Omental fat pad (tissue), 4 donors: ENCODE measurements around the gene SFXN4. TPM values are rescaled to one million over a fixed set of nuclear protein-coding genes. Genes with fewer than 3 reads are reported as not detected.
"Not testable (repeated sequence)": the region's sequence is repeated elsewhere in the genome, so short reads cannot be mapped to it uniquely, and the experiment has no call there.

Source experiments
- ATAC-seq: fragments of 150-250 bp; one replicate; pipeline ENCODE4 v1.9.1; 2016; ENCODE audit warnings: mild to moderate bottlenecking, moderate library complexity; ENCODE audit not compliant: low FRiP score
- DNase-seq: peaks from one replicate; pipeline ENCODE4 v3.0.0-alpha.2; 2019; ENCODE audit warnings: low spot score
- CTCF ChIP-seq, 3 donors: fragments of 450-650 bp; IDR thresholded peaks; one replicate each; pipeline ENCODE4 v1.5.1; 2016 to 2017; ENCODE audit warnings: antibody characterized with exemption in 3 of 3, mild to moderate bottlenecking in 3 of 3, moderate library complexity in 2 of 3
- total RNA-seq, 4 donors: library from RNA; depleted of rRNA; stranded (reverse); fragments of >200 nt; gene quantifications; one replicate each; pipeline ENCODE4 v1.1.0, GENCODE V29; 2016

SFXN4 gene
- total RNA-seq, 4 donors from 2014 or later: 17.1 to 30.1 (median 24.2) TPM

GRCh38 chr10:119139464-119140067, 25.9 kb downstream of the SFXN4 start:
- ATAC-seq (no peak), DNase-seq (no peak)
- TF ChIP-seq CTCF (IDR thresholded peaks at IDR 0.05): no peak

GRCh38 chr10:119138346-119139306, 26.9 kb downstream of the SFXN4 start:
- ATAC-seq: no peak
- TF ChIP-seq CTCF (IDR thresholded peaks at IDR 0.05): no peak
- no peak for DNase-seq

GRCh38 chr10:119137878-119138277, 27.6 kb downstream of the SFXN4 start:
- ATAC-seq, DNase-seq: not testable (repeated sequence)

GRCh38 chr10:119136084-119136483, 29.4 kb downstream of the SFXN4 start:
- ATAC-seq (no peak), DNase-seq (no peak)
- no peak for TF ChIP-seq CTCF (IDR thresholded peaks at IDR 0.05)

- no peak for TF ChIP-seq CTCF (IDR thresholded peaks at IDR 0.05)
- ATAC-seq (no peak), DNase-seq (no peak)
Observed at GRCh38 chr10:119135513-119135881, 30.0 kb downstream of the SFXN4 start.

- no peak for ATAC-seq
- DNase-seq: no peak
- no peak for TF ChIP-seq CTCF (IDR thresholded peaks at IDR 0.05)
Observed at GRCh38 chr10:119133949-119134348, 31.6 kb downstream of the SFXN4 start.

GRCh38 chr10:119132521-119133345, 32.8 kb downstream of the SFXN4 start:
- no peak for TF ChIP-seq CTCF (IDR thresholded peaks at IDR 0.05)
- ATAC-seq (no peak), DNase-seq (no peak)
